Smooth muscle cell of the brain vasculature (primary cell): ENCODE data around the gene ESRP2.

Experiments
- DNase-seq: peaks from one replicate; pipeline ENCODE4 v3.0.0-alpha.2; 2012; ENCODE audit warnings: low read depth, low spot score

Gene ESRP2

DNA sequence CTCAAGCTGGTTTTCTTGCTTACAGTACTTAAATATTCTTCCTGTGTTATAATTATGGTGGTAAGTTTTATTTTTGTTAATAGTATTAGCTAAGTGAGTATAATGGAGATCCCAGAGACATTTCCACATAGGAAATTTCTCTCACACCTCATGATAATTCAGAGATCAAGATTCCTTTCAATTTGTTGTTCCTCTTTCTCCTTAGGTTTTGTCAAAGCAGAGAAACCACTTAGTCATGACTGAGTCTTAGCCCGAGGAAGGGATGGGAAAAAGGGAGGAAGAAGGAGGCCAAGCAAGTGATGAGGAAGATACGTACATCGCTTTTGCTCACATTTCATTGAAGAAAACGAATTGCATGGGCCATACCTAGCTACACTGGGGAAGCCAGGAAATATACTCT, 18.4 kb downstream of the ESRP2 start:
- no peak for DNase-seq

DNA sequence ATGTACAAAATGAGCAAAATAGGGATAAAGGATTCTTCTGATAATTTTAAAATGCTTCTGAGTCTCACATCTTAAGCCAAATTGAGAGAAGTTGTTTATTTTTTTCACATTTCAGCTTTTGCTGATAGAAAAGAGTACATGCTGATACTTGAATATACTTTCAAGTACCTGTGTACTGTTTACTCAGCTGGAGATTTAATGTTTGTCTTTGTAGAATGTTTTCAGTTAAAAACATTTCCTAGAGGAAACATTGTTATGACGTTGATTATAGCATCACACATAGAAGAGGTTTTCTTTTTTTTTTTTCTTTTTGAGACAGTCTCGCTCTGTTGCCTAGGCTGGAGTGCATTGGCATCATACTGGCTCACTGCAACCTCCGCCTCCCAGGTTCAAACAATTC, 19.7 kb downstream of the ESRP2 start:
- no peak for DNase-seq

DNA sequence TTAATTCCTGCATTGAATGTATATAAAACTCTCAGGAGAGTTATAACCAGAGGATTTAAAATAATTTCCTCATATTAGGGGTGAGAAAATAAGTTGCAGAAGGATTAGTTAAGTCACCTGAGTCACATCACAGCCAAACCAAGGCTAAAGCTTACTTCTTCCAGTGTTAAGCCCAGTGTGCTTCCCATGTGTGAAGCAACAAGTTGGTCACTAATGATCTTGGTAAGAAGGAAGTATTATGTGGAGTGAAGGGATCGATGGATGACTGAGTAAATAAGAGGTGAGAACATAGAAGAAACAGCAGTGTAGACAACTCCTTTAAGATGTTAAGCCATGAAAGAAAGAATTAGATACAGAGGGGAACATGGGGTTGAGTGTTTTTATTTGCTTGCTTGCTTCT, 20.6 kb downstream of the ESRP2 start:
- DNase-seq: no peak

DNA sequence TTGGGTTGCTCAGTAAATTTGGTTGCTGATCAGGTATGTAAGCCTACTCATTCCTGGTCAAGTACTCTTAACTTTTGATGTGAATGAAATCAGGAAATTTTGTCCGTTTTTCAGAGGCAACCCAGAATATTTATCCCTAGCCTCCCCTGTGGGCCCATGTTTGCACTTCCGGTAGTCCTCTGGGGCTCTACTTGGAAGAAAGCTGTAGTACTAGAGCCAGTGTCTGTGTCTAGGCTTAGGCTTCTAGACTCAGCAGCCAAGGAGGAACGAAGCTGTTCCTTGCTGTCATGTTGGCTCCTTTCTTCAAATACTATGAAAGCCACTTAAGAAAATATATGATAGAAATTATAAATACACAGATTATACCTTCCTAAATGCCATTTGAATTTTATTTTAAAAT, 21.2 kb downstream of the ESRP2 start:
- no peak for DNase-seq

DNA sequence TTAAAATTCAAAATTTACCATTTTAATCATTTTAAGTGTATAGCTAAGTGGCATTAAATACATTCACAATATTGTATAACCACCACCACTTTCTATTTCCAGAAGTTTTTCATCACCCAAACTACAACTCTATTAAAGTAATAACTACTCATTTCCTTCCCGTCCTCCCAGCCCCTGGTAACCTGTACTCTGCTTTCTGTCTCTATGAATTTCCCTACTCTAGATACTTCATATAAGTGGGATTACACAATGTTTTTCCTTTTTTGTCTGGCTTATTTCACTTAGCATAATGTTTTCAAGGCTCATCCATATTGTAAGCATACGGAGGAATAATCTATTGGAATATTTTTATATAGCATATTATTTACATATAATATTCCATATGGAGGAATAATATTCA, 29.7 kb downstream of the ESRP2 start:
- no peak for DNase-seq

DNA sequence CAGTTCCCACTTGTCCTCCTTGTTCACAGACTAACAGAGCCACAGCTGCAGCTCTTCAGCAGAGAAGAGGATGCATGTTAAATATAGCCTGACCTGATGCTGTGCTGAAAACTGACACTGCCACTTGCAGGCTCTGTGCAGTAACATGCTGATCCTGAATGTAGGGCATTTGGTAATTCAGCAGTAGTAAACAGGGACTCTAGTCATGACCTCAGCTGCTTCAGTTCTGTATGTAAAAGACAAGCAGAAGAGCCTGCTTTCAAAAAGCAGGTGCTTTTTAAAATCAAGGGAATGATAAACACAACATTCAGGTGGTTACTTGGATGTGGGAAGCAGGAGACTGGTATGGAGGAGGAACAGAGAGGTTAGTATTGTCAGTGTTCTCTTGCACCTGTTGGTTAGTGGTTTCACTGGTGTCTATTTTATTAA, 33.8 kb downstream of the ESRP2 start:
- no peak for DNase-seq

DNA sequence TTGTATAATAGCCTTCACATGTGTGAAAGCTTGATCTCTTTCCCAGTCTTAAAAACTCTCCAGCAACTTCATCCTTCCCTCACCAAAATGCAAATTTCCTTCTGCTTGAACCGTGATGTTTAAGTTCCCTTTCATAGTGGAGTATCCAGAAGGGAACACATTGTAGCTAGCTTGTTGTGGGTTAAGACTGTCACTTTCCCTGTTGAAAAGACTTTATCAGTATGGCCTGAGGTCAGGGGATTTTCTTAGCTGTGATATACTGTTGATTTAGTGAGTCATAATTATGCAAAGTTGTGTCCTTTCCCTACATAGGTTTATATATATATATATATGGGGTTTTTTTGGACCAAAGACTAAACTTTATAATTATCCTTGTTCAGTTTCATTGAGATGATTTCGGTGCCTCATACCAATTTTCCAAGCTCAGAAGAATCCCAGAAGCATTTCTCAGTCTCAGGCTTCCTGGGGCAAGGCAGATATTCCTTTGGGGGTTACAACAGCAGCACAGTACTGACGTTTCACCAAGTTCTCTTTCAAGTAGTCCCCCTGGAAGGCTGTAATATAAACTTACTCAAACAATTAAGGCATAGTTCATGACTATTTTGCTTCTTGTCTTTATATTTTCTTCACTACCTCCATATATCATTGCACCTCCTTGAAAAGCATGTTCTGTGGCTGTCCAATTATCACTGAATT, 35.7 kb downstream of the ESRP2 start:
- DNase-seq: no peak

DNA sequence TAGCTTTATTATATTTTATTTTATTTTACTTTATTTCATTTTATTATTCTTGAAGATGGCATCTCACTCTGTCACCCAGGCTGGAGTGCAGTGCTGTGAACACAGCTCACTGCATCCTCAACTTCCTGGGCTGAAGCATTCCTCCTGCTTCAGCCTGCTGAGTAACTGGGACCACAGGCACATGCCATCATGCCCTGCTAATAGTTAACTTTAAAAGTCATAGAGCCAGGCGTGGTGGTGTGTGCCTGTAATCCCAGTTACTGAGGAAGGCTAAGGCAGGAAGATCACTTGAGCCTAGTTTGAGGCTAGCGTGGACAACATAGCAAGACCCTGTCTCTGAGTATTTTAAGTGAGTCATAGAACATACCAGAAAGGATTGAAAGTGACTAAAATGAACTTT, 38.7 kb downstream of the ESRP2 start:
- no peak for DNase-seq

DNA sequence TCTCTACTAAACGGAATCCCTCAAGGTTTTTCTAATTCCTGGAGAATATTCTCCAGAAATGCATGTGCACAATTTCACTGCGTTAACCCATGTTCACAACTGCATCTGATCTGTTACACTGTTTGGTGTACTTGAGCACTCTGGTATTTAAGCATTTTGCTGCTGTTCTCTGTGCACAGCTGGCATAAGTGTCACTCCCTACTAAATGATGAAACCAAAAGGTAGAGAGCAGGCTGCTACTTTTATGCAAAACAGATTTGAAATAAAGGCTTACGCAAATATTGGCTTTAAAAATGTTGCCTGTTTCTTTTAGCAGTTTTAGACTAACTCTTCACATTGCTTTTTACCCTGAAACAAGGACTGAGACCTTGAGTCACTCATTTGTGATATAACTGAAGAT, 41.7 kb downstream of the ESRP2 start:
- no peak for DNase-seq

DNA sequence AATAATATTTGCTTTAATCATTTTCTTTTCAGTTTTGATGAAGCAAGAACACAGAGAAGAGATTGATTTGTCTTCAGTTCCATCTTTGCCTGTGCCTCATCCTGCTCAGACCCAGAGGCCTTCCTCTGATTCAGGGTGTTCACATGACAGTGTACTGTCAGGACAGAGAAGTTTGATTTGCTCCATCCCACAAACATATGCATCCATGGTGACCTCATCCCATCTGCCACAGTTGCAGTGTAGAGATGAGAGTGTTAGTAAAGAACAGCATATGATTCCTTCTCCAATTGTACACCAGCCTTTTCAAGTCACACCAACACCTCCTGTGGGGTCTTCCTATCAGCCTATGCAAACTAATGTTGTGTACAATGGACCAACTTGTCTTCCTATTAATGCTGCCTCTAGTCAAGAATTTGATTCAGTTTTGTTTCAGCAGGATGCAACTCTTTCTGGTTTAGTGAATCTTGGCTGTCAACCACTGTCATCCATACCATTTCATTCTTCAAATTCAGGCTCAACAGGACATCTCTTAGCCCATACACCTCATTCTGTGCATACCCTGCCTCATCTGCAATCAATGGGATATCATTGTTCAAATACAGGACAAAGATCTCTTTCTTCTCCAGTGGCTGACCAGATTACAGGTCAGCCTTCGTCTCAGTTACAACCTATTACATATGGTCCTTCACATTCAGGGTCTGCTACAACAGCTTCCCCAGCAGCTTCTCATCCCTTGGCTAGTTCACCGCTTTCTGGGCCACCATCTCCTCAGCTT, 45.0 kb downstream of the ESRP2 start:
- DNase-seq: no peak

DNA sequence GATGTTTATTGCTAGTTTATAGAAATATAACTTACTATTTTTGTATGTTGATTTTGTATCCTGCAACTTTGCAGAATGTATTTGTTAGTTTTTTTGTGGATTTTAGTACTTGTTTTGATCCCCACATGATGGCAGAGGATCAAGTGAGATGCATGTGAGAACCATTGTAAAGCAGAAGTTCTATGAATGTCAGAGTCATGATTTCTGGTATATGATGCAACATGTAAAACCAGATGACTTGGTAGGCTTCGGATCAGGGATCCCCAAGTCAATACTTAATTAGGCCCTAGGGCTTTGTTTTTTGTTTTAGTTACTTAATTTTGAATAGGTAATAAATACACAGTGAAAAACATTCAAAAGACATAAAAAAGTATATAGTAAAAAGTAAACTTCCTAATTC, 45.8 kb downstream of the ESRP2 start:
- no peak for DNase-seq

DNA sequence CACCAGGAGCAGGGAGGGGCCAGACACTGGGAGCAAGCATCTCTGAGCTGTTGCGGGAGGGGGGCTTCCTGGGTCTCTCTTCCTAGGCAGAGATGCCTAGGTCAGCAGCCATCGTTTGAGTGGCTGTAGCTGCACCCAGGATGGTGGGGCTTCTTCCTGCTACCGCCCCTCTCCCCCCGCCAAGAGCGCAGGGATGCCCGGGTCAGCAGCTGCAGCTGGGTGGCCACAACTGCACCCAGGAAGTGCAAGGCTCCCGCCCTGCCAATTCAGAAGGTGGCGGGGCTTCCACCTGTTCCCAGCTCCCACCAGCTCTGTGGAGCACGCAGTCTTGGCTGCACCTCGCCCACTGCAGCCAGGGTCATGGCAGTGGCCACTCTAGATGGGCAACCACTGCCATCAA, 47.8 kb downstream of the ESRP2 start:
- no peak for DNase-seq

DNA sequence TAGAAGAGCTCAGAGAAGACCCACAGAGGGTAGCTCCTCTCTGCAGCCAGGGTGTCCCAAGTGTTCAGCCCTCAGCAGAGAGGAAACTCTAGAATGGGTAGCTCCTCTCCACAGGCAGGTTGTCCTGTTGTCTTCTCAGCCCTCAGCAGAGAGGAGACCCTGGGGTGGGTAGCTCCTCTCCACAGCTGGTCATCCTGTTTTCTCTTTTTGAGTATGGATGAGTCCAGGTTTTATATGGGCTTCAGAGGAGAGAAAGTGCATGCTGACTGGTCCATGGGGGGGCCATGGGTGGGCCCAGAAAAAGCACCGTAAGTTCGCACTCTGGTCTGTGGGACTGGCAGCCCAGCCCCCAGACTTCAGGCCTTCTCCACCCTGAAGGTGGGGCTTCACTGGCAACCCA, 48.4 kb downstream of the ESRP2 start:
- DNase-seq: no peak

DNA sequence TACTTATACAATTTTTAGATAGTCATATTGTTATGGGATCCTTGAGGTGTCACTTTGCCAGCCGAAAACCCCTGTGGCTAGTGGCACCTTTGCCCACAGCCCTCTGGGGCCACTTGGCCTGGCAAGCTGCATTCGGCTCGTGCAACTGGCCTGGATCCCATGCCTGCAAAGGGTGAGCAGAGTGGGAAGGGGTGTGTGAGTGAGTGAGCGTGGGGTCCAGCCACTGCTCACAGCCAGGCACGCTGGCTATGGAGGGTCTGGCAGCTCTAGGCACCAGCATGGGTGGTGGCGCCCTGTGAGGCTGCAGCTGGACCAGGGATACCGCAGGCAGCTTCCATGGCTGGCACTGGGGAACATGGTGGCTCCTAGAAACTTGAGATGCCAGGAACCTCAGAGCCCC, 49.0 kb downstream of the ESRP2 start:
- no peak for DNase-seq

DNA sequence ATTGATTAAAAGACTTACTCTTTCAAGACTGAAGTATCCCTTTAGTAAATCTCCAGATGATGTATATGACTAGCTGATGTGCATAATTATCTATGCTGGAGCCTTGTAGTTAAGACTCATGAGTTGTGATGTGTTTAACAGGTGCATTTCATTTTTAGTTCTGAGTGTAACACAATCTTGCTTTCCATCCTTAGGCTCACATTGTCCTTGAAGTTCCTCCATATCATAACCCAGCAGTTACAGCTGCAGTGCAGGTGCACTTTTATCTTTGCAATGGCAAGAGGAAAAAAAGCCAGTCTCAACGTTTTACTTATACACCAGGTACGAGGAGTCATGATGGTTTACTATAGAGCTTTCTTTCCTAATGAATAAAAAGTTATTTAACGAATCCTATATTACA, 52.9 kb downstream of the ESRP2 start:
- no peak for DNase-seq

DNA sequence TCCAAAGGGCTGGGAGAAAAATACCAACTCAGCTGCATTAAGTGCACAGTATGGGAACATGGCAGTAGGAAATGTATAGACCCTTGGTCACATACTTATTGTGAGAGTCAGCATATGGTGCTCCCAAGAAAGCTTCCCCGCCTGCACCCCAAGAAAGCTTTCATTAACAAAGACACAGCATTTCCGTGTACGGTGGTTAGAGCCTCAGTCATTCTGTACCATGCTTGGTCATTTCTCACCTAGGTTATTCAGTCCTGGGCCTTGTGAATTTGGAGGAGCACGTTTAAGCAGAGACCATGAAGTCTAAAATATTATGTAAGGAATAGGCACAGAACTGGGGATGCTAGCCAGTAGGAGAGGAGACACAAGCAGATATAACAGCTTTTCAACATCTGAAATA, 56.1 kb downstream of the ESRP2 start:
- no peak for DNase-seq

DNA sequence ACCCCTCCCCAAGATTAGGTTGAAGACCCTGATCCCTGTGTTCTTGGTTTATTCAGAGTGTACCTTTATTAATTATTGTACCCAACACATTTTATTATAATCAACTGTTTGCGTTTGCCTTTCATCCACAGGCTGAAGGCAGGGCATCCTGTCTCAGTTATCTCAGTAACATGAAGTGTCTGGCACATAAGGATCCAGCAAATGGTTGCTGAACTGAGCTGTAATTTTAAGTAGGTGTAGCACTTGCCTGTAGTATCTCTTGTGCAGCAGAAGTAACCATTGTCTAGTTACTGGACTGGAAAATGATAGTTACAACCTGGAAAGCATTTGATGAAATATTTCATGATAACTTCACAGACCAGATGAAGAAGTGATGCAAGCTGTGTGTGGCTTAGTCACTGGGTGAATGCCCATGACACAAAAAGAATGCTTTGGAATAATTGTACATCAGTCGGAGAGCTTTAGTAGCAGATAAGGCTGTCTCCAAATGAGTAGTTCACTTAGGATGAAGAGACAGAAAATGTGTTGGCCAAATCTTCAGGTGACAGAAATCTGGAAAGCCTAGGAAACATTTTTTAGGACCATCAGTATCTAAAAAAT, 56.6 kb downstream of the ESRP2 start:
- DNase-seq: no peak
